Neural cell (in vitro differentiated cells): ENCODE measurements around the gene CLSTN2. TPM values are rescaled to one million over a fixed set of nuclear protein-coding genes. Genes with fewer than 3 reads are reported as not detected.

Experiments
- H2AFZ ChIP-seq: fragments of 200-600, 300-800 bp; sonication (generic), shearing (Covaris generic); 2 replicates; pipeline ENCODE4 v1.6.0; 2014; ENCODE audit warnings: low read depth, mild to moderate bottlenecking, antibody characterized with exemption, low read length, moderate library complexity
- H3F3A ChIP-seq: fragments of 200-600 bp; shearing (Covaris generic); 2 replicates; pipeline ENCODE4 v1.6.1; 2016; ENCODE audit warnings: mild to moderate bottlenecking, moderate library complexity, mixed read lengths, antibody characterized with exemption, low read length; ENCODE audit not compliant: insufficient read depth, poor library complexity, severe bottlenecking
- H3K27ac ChIP-seq: fragments of 200-600, 300-800 bp; sonication (generic), shearing (Covaris generic); 2 replicates; pipeline ENCODE4 v1.5.1; 2014; ENCODE audit warnings: mild to moderate bottlenecking, low read length, moderate library complexity
- H3K27me3 ChIP-seq: fragments of 300-800, 200-600 bp; sonication (generic), shearing (Covaris generic); 2 replicates; pipeline ENCODE4 v1.6.0; 2014; ENCODE audit warnings: mild to moderate bottlenecking, low read depth, low read length, moderate library complexity; ENCODE audit not compliant: insufficient read depth
- H3K36me3 ChIP-seq: fragments of 300-800, 200-600 bp; sonication (generic), shearing (Covaris generic); 2 replicates; pipeline ENCODE4 v1.5.1; 2014; ENCODE audit warnings: mild to moderate bottlenecking, antibody characterized with exemption, low read length, moderate library complexity; ENCODE audit not compliant: insufficient read depth
- H3K4me2 ChIP-seq: fragments of 300-800, 200-600 bp; sonication (generic), shearing (Covaris generic); 2 replicates; pipeline ENCODE4 v1.6.0; 2014; ENCODE audit warnings: mild to moderate bottlenecking, low read length
- H3K4me3 ChIP-seq: fragments of 300-800, 200-600 bp; sonication (generic), shearing (Covaris generic); 2 replicates; pipeline ENCODE4 v1.5.1; 2014; ENCODE audit warnings: mild to moderate bottlenecking, low read length, moderate library complexity
- H3K79me2 ChIP-seq: fragments of 200-600 bp; shearing (Covaris generic); replicated peaks from 2 replicates; pipeline ENCODE4 v1.6.0; 2014; ENCODE audit warnings: mild to moderate bottlenecking, low read length, moderate library complexity; ENCODE audit not compliant: insufficient read depth
- H3K9ac ChIP-seq: fragments of 300-800, 200-600 bp; sonication (generic), shearing (Covaris generic); 2 replicates; pipeline ENCODE4 v1.6.1; 2016; ENCODE audit warnings: mild to moderate bottlenecking, low read length, mixed read lengths
- H3K9me2 ChIP-seq: fragments of 200-600 bp; shearing (Covaris generic); 2 replicates; pipeline ENCODE4 v1.6.1; 2016; ENCODE audit warnings: mild to moderate bottlenecking, low read length, mixed read lengths; ENCODE audit not compliant: insufficient read depth
- H3K9me3 ChIP-seq: fragments of 200-600, 300-800 bp; sonication (generic), shearing (Covaris generic); 2 replicates; pipeline ENCODE4 v1.6.1; 2016; ENCODE audit warnings: mild to moderate bottlenecking, mixed run types, low read length, moderate library complexity, mixed read lengths
- H4K20me1 ChIP-seq: fragments of 200-600 bp; shearing (Covaris generic); 2 replicates; pipeline ENCODE4 v1.6.1; 2016; ENCODE audit warnings: mild to moderate bottlenecking, mixed run types; ENCODE audit not compliant: insufficient read depth
- CTCF ChIP-seq: fragments of 450-650 bp; IDR thresholded peaks from 2 replicates; pipeline ENCODE4 v1.5.1; 2014; ENCODE audit warnings: antibody characterized with exemption, mild to moderate bottlenecking, moderate library complexity; ENCODE audit not compliant: poor library complexity, severe bottlenecking
- EP300 ChIP-seq: fragments of 450-650 bp; conservative IDR thresholded peaks from 2 replicates; pipeline ENCODE4 v1.6.1; 2014; ENCODE audit warnings: antibody characterized with exemption, mild to moderate bottlenecking, moderate library complexity; ENCODE audit not compliant: poor library complexity, severe bottlenecking
- EZH2 ChIP-seq: fragments of 200-600, 300-800 bp; shearing (Covaris generic), sonication (generic); IDR thresholded peaks from 2 replicates; pipeline ENCODE4 v1.6.1; 2014; ENCODE audit warnings: antibody characterized with exemption, low read length, borderline replicate concordance, mild to moderate bottlenecking; ENCODE audit not compliant: insufficient read depth, poor library complexity, severe bottlenecking
- MXI1 ChIP-seq: fragments of 450-650 bp; conservative IDR thresholded peaks from 2 replicates; pipeline ENCODE4 v1.6.1; 2014; ENCODE audit warnings: antibody characterized with exemption, mild to moderate bottlenecking; ENCODE audit not compliant: poor library complexity, severe bottlenecking
- POLR2AphosphoS5 ChIP-seq: IDR thresholded peaks from 2 replicates; pipeline ENCODE4 v1.6.1; 2012
- RAD21 ChIP-seq: fragments of 450-650 bp; conservative IDR thresholded peaks from 2 replicates; pipeline ENCODE4 v1.6.1; 2014; ENCODE audit warnings: antibody characterized with exemption, mild to moderate bottlenecking, moderate library complexity
- REST ChIP-seq: IDR thresholded peaks from 2 replicates; pipeline ENCODE4 v1.6.1; 2012; ENCODE audit warnings: borderline replicate concordance
- SMC3 ChIP-seq: fragments of 450-650 bp; conservative IDR thresholded peaks from 2 replicates; pipeline ENCODE4 v1.6.1; 2014; ENCODE audit warnings: antibody characterized with exemption, mild to moderate bottlenecking, moderate library complexity; ENCODE audit not compliant: poor library complexity
- TAF1 ChIP-seq: IDR thresholded peaks from 2 replicates; pipeline ENCODE4 v1.6.1; 2012; ENCODE audit warnings: low read depth
- polyA plus RNA-seq: library from polyadenylated mRNA; depleted of rRNA; stranded (reverse); fragments of >200 nt; gene quantifications from 2 replicates; pipeline ENCODE4 v1.2.3, GENCODE V29; 2014

The CLSTN2 gene
- polyA plus RNA-seq, 1 donor from 2014 or later: 10.7 TPM

GRCh38 chr3:140599496-140599895 is 664.5 kb downstream of the CLSTN2 start:
- Histone ChIP-seq H3K27ac (no peak overlapping the region), H3K79me2 (no peaks in the 10 kb centered on the region), H2AFZ (no peak overlapping the region), H3K4me3 (no peak overlapping the region), H3K4me2 (no peak overlapping the region), H3F3A (no peaks in the 10 kb centered on the region), H3K9ac (no peak overlapping the region), H3K27me3 (no peaks in the 10 kb centered on the region), H3K36me3 (no peaks in the 10 kb centered on the region), H3K9me3 (no peaks in the 10 kb centered on the region), H3K9me2 (no peaks in the 10 kb centered on the region), H4K20me1 (no peaks in the 10 kb centered on the region)
- TF ChIP-seq REST: no peak
- no peak for TF ChIP-seq MXI1
- TF ChIP-seq RAD21: no peak

GRCh38 chr3:140601881-140602280 is 666.9 kb downstream of the CLSTN2 start:
- Histone ChIP-seq H3K36me3 (no peaks in the 10 kb centered on the region), H2AFZ (no peak overlapping the region), H3K79me2 (no peaks in the 10 kb centered on the region), H3K9ac (no peak overlapping the region), H3K9me2 (no peaks in the 10 kb centered on the region), H3K27ac (no peak overlapping the region), H3K4me3 (no peak overlapping the region), H4K20me1 (no peaks in the 10 kb centered on the region), H3K9me3 (no peaks in the 10 kb centered on the region), H3K4me2 (no peak overlapping the region), H3K27me3 (no peaks in the 10 kb centered on the region), H3F3A (no peaks in the 10 kb centered on the region)
- TF ChIP-seq TAF1: no peak
- TF ChIP-seq REST: no peak
- TF ChIP-seq MXI1: no peak

GRCh38 chr3:140602781-140603180 is 667.8 kb downstream of the CLSTN2 start:
- no peaks in the 10 kb centered on the region for H3F3A ChIP-seq
- H3K79me2 ChIP-seq: no peaks in the 10 kb centered on the region
- no peak overlapping the region for H2AFZ ChIP-seq
- H3K4me3 ChIP-seq: no peak overlapping the region
- no peaks in the 10 kb centered on the region for H4K20me1 ChIP-seq
- H3K36me3 ChIP-seq: no peaks in the 10 kb centered on the region
- H3K9me3 ChIP-seq: no peaks in the 10 kb centered on the region
- TF ChIP-seq RAD21 (no peak), CTCF (no peak), REST (no peak), SMC3 (no peak), POLR2AphosphoS5 (no peak), EP300 (no peak), TAF1 (no peak), EZH2 (no peak), MXI1 (no peak)
- no peak overlapping the region for H3K4me2 ChIP-seq
- H3K9ac ChIP-seq: no peak overlapping the region
- H3K27me3 ChIP-seq: no peaks in the 10 kb centered on the region
- no peak overlapping the region for H3K27ac ChIP-seq
- no peaks in the 10 kb centered on the region for H3K9me2 ChIP-seq
